Neutrophil (primary cell): ENCODE measurements around the gene ANKLE1.

ENCODE experiments used
- H3K27ac ChIP-seq: fragments of 200-600 bp; sonication (generic); 2 replicates; pipeline ENCODE4 v1.5.1; 2016; ENCODE audit warnings: mild to moderate bottlenecking, moderate library complexity
- H3K27me3 ChIP-seq: fragments of 200-600 bp; sonication (generic); 2 replicates; pipeline ENCODE4 v1.6.0; 2016; ENCODE audit warnings: mild to moderate bottlenecking
- H3K36me3 ChIP-seq: fragments of 200-600 bp; sonication (generic); 2 replicates; pipeline ENCODE4 v1.5.1; 2017
- H3K4me1 ChIP-seq, 2 experiments: fragments of 200-600 bp in 1 of 2; sonication (generic) in 1 of 2; 1 replicate in 1 of 2; 2 replicates in 1 of 2; pipeline versions ENCODE4 v1.5.1 to v1.6.1; 2013 to 2016; ENCODE audit warnings: low read depth in 1 of 2, low read length in 1 of 2, mild to moderate bottlenecking in 1 of 2, moderate library complexity in 1 of 2; ENCODE audit not compliant: control insufficient read depth in 1 of 2, insufficient read depth in 1 of 2
- H3K4me3 ChIP-seq, 2 experiments: fragments of 200-600 bp in 1 of 2; sonication (generic) in 1 of 2; 1 replicate in 1 of 2; 2 replicates in 1 of 2; pipeline ENCODE4 v1.5.1; 2013 to 2016; ENCODE audit warnings: low read depth in 1 of 2, low read length in 1 of 2, mild to moderate bottlenecking in 1 of 2, moderate library complexity in 1 of 2
- H3K9me3 ChIP-seq: fragments of 200-600 bp; sonication (generic); 2 replicates; pipeline ENCODE4 v1.5.1; 2016
- TF ChIP-seq, protein P1 (sequence below): fragments of 200-600 bp; sonication (generic); IDR thresholded peaks from 2 replicates; pipeline ENCODE4 v1.5.1; 2016; ENCODE audit warnings: antibody characterized with exemption

The ANKLE1 gene

DNA sequence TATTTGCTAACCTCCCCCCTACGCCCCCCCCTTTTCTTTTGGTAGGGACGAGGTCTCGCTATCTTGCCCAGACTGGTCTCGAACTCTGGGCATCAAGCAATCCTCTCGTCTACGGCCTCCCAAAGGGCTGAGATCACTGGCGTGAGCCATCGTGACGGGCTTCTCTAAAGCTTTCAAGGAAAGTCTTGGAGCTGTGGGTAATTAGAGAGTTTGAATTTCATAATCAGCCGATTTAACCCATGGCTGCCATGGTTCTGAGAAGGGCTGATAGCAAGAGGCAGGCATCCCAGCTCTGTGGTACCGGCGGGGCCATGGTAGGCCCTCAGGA, 22.2 kb downstream of the ANKLE1 start:
- H3K27ac ChIP-seq: no peak overlapping the region

DNA sequence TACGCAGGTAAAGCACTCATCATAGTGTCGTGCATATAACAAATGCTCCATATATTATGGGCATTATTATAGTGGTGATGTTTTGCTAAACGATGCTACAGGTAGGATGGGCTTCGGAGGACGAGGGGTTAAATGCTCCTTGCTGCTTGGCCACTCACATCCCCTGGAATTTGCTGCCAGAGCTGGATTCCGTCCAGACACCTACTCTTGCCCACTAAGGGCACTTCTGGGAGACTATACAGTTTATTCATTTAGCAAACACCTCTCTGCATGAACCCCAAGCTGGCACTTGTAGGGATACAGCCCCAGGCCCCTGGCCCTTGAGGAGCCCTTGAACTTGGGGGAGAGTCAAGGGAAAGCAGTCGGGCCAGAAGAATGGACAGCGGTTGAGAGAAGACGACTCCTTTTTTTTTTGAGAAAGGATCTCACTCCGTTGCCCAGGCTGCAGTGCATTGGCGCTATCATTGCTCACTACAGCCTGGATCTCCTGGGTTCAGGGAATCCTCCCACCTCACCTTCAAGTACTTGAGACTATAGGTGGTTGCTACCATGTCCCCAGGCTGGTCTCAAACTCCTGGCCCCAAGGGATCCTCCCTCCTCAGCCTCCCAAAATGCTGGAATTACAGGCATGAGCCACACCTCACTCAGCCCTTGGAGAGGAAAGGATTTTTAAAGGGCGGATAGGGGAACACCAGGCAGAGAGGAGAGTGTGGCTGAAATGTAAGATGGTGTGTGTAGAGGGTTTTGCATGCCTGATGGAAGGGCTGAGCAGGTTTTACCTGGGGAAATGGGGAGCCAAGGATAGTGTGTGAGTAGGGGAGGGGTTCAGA, 22.9 kb downstream of the ANKLE1 start:
- no peaks in the 10 kb centered on the region for H3K9me3 ChIP-seq
- TF ChIP-seq, protein P1, sequence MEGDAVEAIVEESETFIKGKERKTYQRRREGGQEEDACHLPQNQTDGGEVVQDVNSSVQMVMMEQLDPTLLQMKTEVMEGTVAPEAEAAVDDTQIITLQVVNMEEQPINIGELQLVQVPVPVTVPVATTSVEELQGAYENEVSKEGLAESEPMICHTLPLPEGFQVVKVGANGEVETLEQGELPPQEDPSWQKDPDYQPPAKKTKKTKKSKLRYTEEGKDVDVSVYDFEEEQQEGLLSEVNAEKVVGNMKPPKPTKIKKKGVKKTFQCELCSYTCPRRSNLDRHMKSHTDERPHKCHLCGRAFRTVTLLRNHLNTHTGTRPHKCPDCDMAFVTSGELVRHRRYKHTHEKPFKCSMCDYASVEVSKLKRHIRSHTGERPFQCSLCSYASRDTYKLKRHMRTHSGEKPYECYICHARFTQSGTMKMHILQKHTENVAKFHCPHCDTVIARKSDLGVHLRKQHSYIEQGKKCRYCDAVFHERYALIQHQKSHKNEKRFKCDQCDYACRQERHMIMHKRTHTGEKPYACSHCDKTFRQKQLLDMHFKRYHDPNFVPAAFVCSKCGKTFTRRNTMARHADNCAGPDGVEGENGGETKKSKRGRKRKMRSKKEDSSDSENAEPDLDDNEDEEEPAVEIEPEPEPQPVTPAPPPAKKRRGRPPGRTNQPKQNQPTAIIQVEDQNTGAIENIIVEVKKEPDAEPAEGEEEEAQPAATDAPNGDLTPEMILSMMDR: no peak
- peak overlapping the region; percentile 85 for H3K27ac ChIP-seq
- peak overlapping the region; percentile 73 to 93 for H3K4me3 ChIP-seq
- H3K27me3 ChIP-seq: no peaks in the 10 kb centered on the region
- no peaks in the 10 kb centered on the region for H3K36me3 ChIP-seq
- H3K4me1 ChIP-seq: peaks cover 44 to 47% of the 10 kb centered on the region in 2 experiments

More for the DNA sequence above, 22.2 kb downstream of the ANKLE1 start:
- TF ChIP-seq, protein P1: no peak
- no peaks in the 10 kb centered on the region for H3K27me3 ChIP-seq
- H3K4me1 ChIP-seq: peaks cover 42 to 43% of the 10 kb centered on the region in 2 experiments
- H3K4me3 ChIP-seq: no peak overlapping the region
- no peaks in the 10 kb centered on the region for H3K36me3 ChIP-seq
- H3K9me3 ChIP-seq: no peaks in the 10 kb centered on the region

DNA sequence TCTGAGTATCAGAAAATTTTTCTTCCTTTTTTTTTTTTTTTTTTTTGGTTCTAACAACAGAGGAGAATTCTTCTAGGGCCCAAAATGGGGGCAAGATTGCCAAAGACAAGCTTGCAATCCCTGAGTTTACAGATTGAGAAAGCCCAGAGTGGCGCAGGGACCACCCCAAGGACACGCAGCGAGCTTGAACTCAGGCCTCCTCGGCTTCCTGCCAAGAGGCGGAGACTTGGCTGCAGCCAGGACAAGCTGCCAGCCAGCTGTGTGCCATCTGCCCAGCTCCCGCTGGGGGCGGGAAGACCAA, 23.5 kb downstream of the ANKLE1 start:
- H3K9me3 ChIP-seq: no peaks in the 10 kb centered on the region
- no peaks in the 10 kb centered on the region for H3K36me3 ChIP-seq
- H3K27me3 ChIP-seq: no peaks in the 10 kb centered on the region
- TF ChIP-seq, protein P1: no peak
- H3K4me1 ChIP-seq: peaks cover 50 to 52% of the 10 kb centered on the region in 2 experiments
- peak overlapping the region; percentile 85 for H3K27ac ChIP-seq
- peak overlapping the region; percentile 73 to 93 for H3K4me3 ChIP-seq

DNA sequence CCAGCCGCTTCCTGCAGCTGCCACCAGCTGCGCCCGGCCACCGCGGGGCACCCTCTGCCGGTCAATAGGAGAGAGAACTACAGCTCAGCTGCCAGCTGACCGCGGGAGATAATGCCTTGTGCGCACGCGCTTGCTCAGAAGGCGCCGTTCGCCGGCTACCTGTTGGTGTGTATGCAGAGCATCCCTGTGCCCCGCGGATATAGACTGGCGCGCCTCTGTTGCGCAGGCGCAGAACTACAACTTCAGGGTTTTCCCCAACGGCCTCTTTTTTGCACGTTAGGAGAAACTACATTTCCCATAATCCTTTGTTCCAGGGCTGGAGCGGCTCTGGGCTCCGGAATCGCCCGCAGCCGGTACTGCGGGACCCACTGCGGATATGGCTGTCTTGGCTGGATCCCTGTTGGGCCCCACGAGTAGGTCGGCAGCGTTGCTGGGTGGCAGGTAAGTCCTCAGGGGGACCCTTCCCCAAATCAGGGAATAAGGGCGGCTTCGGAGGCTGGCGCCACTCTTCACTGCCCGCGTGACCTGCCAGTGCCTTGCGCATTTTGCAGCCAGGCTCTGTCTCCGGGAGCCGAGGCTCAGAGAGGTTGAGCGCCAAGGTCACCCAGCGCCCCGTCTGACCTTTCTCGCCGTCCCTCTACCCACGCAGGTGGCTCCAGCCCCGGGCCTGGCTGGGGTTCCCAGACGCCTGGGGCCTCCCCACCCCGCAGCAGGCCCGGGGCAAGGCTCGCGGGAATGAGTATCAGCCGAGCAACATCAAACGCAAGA, 24.0 kb downstream of the ANKLE1 start, which contains the start of gene MRPL34:
MRPL34 (plus strand) TSS at position 356 of the 768 bp plus-strand sequence; CDS start at position 377, 21 bp downstream.
- Histone ChIP-seq H3K9me3 (no peaks in the 10 kb centered on the region), H3K4me1 (peaks cover 55 to 58% of the 10 kb centered on the region in 2 experiments), H3K4me3 (peak within 1 kb of the TSS; percentile 73 to 93), H3K36me3 (no peaks in the 10 kb centered on the region), H3K27me3 (no peaks in the 10 kb centered on the region), H3K27ac (peak within 1 kb of the TSS; percentile 85)
- TF ChIP-seq, protein P1: peak; percentile 91

DNA sequence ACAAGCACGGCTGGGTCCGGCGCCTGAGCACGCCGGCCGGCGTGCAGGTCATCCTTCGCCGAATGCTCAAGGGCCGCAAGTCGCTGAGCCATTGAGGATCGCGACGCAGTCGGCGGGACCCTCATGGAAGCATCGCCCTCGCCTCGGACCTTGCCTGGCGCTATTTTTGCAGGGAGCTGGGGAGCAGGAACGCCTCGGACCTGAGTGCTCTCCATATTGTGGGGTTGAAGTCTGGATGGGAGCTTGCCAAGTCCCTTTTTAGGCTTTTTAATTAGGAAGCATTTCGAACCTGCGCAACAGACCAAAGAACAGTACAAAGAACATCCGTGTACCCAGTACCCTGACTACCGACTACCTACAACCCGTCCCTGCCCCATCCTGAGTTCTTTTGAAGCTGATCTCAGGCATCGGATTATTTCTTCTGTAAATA, 24.6 kb downstream of the ANKLE1 start:
- Histone ChIP-seq H3K27me3 (no peaks in the 10 kb centered on the region), H3K36me3 (no peaks in the 10 kb centered on the region), H3K9me3 (no peaks in the 10 kb centered on the region), H3K4me3 (peak overlapping the region; percentile 73 to 93), H3K4me1 (peaks cover 55 to 58% of the 10 kb centered on the region in 2 experiments), H3K27ac (peak overlapping the region; percentile 85)
- TF ChIP-seq, protein P1: no peak
